ENCODE measurements around the gene CDH4. TPM values are rescaled to one million over a fixed set of nuclear protein-coding genes. Genes with fewer than 3 reads are reported as not detected.

Gene CDH4
- total and polyA plus RNA-seq, 2 of the 4 experiments (the other 2 are of a cell fraction) = 1.6 to 3.5 TPM

DNA sequence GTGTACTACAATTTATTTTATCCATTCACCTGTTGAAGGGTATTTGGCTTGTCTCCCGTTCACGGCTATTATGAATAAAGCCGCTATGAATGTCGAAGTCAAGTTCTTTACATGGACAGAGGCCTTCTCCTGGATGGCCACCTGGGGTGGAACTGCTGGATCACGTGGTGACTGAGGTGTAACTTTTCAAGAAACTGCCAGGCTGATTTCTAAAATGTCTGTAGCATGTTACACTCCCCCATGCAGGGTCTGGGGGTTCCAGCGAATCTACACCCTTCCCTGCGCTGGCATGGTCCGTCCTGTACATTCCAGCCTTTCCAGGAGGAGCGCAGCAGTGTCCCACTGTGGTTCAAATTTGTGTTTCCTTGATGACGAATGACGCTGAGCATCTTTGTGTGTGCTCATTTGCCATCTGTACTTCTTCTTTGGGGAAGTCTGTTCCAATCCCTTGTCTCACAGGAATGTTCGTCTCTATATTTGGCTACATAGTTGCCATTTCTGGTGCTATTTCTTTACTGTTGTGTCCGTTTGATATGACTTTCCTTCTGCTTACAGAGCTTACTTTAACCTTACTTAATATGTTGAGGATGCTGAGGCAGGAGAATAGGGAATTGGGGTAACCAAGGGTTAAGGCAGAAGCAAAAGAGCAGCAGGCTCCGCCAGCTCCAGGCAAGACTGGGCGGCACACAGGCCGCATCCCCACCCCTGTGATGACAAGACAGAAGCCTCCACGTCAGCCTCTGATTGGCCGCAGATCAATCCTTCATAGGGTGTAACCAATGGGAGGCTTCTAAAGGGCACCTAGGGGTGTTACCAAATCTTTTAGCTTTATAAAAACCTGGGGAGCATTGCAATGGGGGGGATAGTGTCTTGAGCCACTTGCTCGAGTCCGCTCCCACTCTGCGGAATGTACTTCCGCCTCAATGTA lies 707.0 kb downstream of the CDH4 start (continued):
- TF ChIP-seq CTCF (conservative IDR thresholded peaks at IDR 0.05; ENCODE audit: low read depth, low read length) = no peak

GRCh38 chr20:61960836-61961235 lies 708.8 kb downstream of the CDH4 start:
- Histone ChIP-seq H2AK9ac (replicated peaks; ENCODE audit: low read depth, low read length, poor library complexity) (no peak overlapping the region), H3K9me3 (ENCODE audit: control insufficient read depth, insufficient read depth, low read length) (no peaks in the 10 kb centered on the region), H3K4me2 (ENCODE audit: low read depth, low read length) (no peak overlapping the region), H3K79me1 (ENCODE audit: low read depth in 1 of 2, low read length in 2 of 2) (no peaks in the 10 kb centered on the region), H2AFZ (replicated peaks; ENCODE audit: low read length, poor library complexity) (no peak overlapping the region), H2BK15ac (ENCODE audit: low read depth, low read length) (no peak overlapping the region), H2BK5ac (ENCODE audit: low read depth, low read length, poor library complexity, severe bottlenecking) (no peak overlapping the region), H3K18ac (ENCODE audit: low read depth, low read length) (no peak overlapping the region), H3K4ac (ENCODE audit: low read depth, low read length) (no peak overlapping the region), H3K56ac (ENCODE audit: extremely low read depth, insufficient read depth, low read length) (no peak overlapping the region), H4K91ac (ENCODE audit: insufficient read depth, low read depth, low read length) (no peak overlapping the region), H3K9me1 (ENCODE audit: insufficient read depth, low read length) (no peaks in the 10 kb centered on the region; the same call in 1 of the 2 replicates), H2BK20ac (ENCODE audit: low read depth, low read length) (no peak overlapping the region), H2AK5ac (ENCODE audit: low read depth, low read length) (no peak overlapping the region), H4K5ac (ENCODE audit: low read depth, low read length) (no peak overlapping the region), H3K27ac (ENCODE audit: insufficient read depth, low read length) (no peak overlapping the region), H3K4me3 (ENCODE audit: insufficient read depth, low read depth, low read length) (no peak overlapping the region), H3K27me3 (ENCODE audit: control insufficient read depth, insufficient read depth, low read length) (peaks cover 15% of the 10 kb centered on the region), H3K4me1 (ENCODE audit: control insufficient read depth, insufficient read depth, low read length) (no peaks in the 10 kb centered on the region), H3K14ac (replicated peaks; ENCODE audit: low read depth, low read length) (no peak overlapping the region), H2BK120ac (ENCODE audit: low read depth, low read length) (no peak overlapping the region), H3K9ac (ENCODE audit: low read depth, low read length) (no peak overlapping the region), H3K23ac (ENCODE audit: low read depth, low read length) (no peak overlapping the region), H4K20me1 (ENCODE audit: insufficient read depth, low read length) (no peaks in the 10 kb centered on the region), H4K8ac (ENCODE audit: low read depth in 2 of 2, low read length in 2 of 2) (no peak overlapping the region), H3K36me3 (ENCODE audit: control insufficient read depth, insufficient read depth, low read length) (no peaks in the 10 kb centered on the region)
- in situ Hi-C loops (cut with MboI; ENCODE audit: low sequenced_read_pairs) = no loop called here
- ATAC-seq (ENCODE audit: low read depth) (no peak), DNase-seq (no peak)
- ChIA-PET POLR2A (ENCODE audit: unreplicated experiment) (no interaction called here), CTCF (no interaction called here)
- intact Hi-C loops (cut with micrococcal nuclease) = no loop called here
- dilution Hi-C loops (cut with HindIII; ENCODE audit: low sequenced_read_pairs, unreplicated experiment) = no loop called here
- WGBS, 2 experiments (ENCODE audit: extremely low coverage in 2 of 2, insufficient read length in 1 of 2) = 0% methylated on average over 1 of the region's 12 CpGs; no CpG with 5 or more reads in 1 of the 2 experiments
- no TSS peak for BruUV-seq (replicated peaks)
- TF ChIP-seq ELK1 (IDR thresholded peaks at IDR 0.05; ENCODE audit: borderline replicate concordance, low read depth, low read length) (no peak), MAZ (IDR thresholded peaks at IDR 0.05; ENCODE audit: borderline replicate concordance, low read depth, low read length) (no peak), CEBPB (IDR thresholded peaks at IDR 0.05; ENCODE audit: low read depth, low read length) (no peak), RAD21 (IDR thresholded peaks at IDR 0.05; ENCODE audit: low read length) (no peak), SMC3 (IDR thresholded peaks at IDR 0.05; ENCODE audit: low read depth, low read length) (no peak), FOS (IDR thresholded peaks at IDR 0.05; ENCODE audit: low read depth, low read length) (no peak), MAFK (IDR thresholded peaks at IDR 0.05; ENCODE audit: low read depth, low read length) (no peak), USF2 (IDR thresholded peaks at IDR 0.05; ENCODE audit: low read depth, low read length) (no peak), NFE2L2 (IDR thresholded peaks at IDR 0.05; ENCODE audit: low read depth, low read length) (no peak), BHLHE40 (IDR thresholded peaks at IDR 0.05; ENCODE audit: low read depth, low read length) (no peak), CHD1 (IDR thresholded peaks at IDR 0.05; ENCODE audit: low read depth, low read length) (no peak)

Measured in IMR-90 (cell line).